GM12801 (cell line): ENCODE measurements around the gene TMEM178A.

Experiments used
- CTCF ChIP-seq: IDR thresholded peaks from one replicate; pipeline ENCODE4 v1.5.1; 2011; ENCODE audit warnings: control low read depth; ENCODE audit not compliant: insufficient read length; ENCODE audit errors: extremely low read depth

Gene TMEM178A

GRCh38 chr2:39703181-39703872 lies 37.6 kb downstream of the TMEM178A start:
- no peak for TF ChIP-seq CTCF

- TF ChIP-seq CTCF: no peak
Measured at GRCh38 chr2:39704540-39704939, 38.8 kb downstream of the TMEM178A start.

- TF ChIP-seq CTCF: no peak
Measured at GRCh38 chr2:39705638-39706037, 39.9 kb downstream of the TMEM178A start.

GRCh38 chr2:39706312-39706711 lies 40.6 kb downstream of the TMEM178A start:
- no peak for TF ChIP-seq CTCF

GRCh38 chr2:39706945-39707344 lies 41.2 kb downstream of the TMEM178A start:
- no peak for TF ChIP-seq CTCF

GRCh38 chr2:39708003-39708402 lies 42.3 kb downstream of the TMEM178A start:
- no peak for TF ChIP-seq CTCF

- no peak for TF ChIP-seq CTCF
Measured at GRCh38 chr2:39710807-39711206, 45.1 kb downstream of the TMEM178A start.
